Mesendoderm (in vitro differentiated cells): ENCODE data around the gene HEXIM1.

Source experiments
- DNase-seq: peaks from one replicate; pipeline ENCODE4 v3.0.0; 2013
- H2AK5ac ChIP-seq: 2 replicates; pipeline ENCODE4 v1.6.1; 2013; ENCODE audit warnings: low read length, inconsistent platforms
- H2BK120ac ChIP-seq: 2 replicates; pipeline ENCODE4 v1.6.1; 2013; ENCODE audit warnings: low read depth, mild to moderate bottlenecking, low read length, moderate library complexity, mixed read lengths
- H2BK15ac ChIP-seq: replicated peaks from 2 replicates; pipeline ENCODE4 v1.6.1; 2013; ENCODE audit warnings: low read depth, mild to moderate bottlenecking, moderate library complexity
- H2BK5ac ChIP-seq: 2 replicates; pipeline ENCODE4 v1.6.1; 2013; ENCODE audit warnings: low read length, inconsistent platforms
- H3K18ac ChIP-seq: 2 replicates; pipeline ENCODE4 v1.6.1; 2013; ENCODE audit warnings: mild to moderate bottlenecking, low read length, mixed read lengths
- H3K23ac ChIP-seq: one replicate; pipeline ENCODE4 v1.6.1; 2013; ENCODE audit warnings: low read length
- H3K27ac ChIP-seq: 2 replicates; pipeline ENCODE4 v1.5.1; 2013; ENCODE audit warnings: low read depth, mild to moderate bottlenecking, inconsistent platforms, low read length, moderate library complexity
- H3K27me3 ChIP-seq: 2 replicates; pipeline ENCODE4 v1.6.1; 2013; ENCODE audit warnings: low read length, control low read depth, mild to moderate bottlenecking, inconsistent platforms; ENCODE audit not compliant: insufficient read depth, poor library complexity
- H3K36me3 ChIP-seq: 2 replicates; pipeline ENCODE4 v1.6.1; 2013; ENCODE audit warnings: low read length, inconsistent platforms; ENCODE audit not compliant: control insufficient read depth, insufficient read depth
- H3K4ac ChIP-seq: one replicate; pipeline ENCODE4 v1.6.1; 2013; ENCODE audit warnings: low read depth, mild to moderate bottlenecking, low read length, moderate library complexity
- H3K4me1 ChIP-seq: 2 replicates; pipeline ENCODE4 v1.6.1; 2013; ENCODE audit warnings: low read depth, low read length, inconsistent platforms; ENCODE audit not compliant: control insufficient read depth
- H3K4me2 ChIP-seq: 2 replicates; pipeline ENCODE4 v1.6.1; 2013; ENCODE audit warnings: low read length
- H3K4me3 ChIP-seq: 2 replicates; pipeline ENCODE4 v1.5.1; 2013; ENCODE audit warnings: mild to moderate bottlenecking, low read length
- H3K56ac ChIP-seq: one replicate; pipeline ENCODE4 v1.6.1; 2013; ENCODE audit warnings: low read length
- H3K79me1 ChIP-seq: 2 replicates; pipeline ENCODE4 v1.6.1; 2013; ENCODE audit warnings: low read length, inconsistent platforms
- H3K79me2 ChIP-seq: 2 replicates; pipeline ENCODE4 v1.6.1; 2013; ENCODE audit warnings: mild to moderate bottlenecking, low read length; ENCODE audit not compliant: control insufficient read depth, insufficient read depth
- H3K9ac ChIP-seq: 2 replicates; pipeline ENCODE4 v1.6.1; 2013; ENCODE audit warnings: low read length, inconsistent platforms
- H4K5ac ChIP-seq: one replicate; pipeline ENCODE4 v1.6.1; 2013; ENCODE audit warnings: low read length
- H4K8ac ChIP-seq: one replicate; pipeline ENCODE4 v1.6.1; 2013; ENCODE audit warnings: low read depth, mild to moderate bottlenecking, control low read depth, low read length, moderate library complexity
- WGBS: extraction: QIAGEN DNeasy Blood & Tissue Kit; methylation state at CpG from one replicate; pipeline ENCODE4 v1.1.7; 2013; ENCODE audit warnings: low lambda C conversion rate, missing lambda C conversion rate; ENCODE audit not compliant: insufficient coverage; ENCODE audit errors: extremely low coverage; 5-methylcytosine and 5-hydroxymethylcytosine counted together

The HEXIM1 gene

GRCh38 chr17:45195424-45195823, 47.1 kb downstream of the HEXIM1 start:
- Histone ChIP-seq H3K79me2 (no peaks in the 10 kb centered on the region), H2AK5ac (no peak overlapping the region), H3K4me2 (no peak overlapping the region), H3K36me3 (no peaks in the 10 kb centered on the region), H2BK15ac (no peak overlapping the region), H2BK120ac (no peak overlapping the region), H3K18ac (no peak overlapping the region), H4K5ac (no peak overlapping the region), H3K27ac (no peak overlapping the region), H2BK5ac (no peak overlapping the region), H3K4me1 (no peaks in the 10 kb centered on the region), H3K27me3 (no peaks in the 10 kb centered on the region), H3K56ac (no peak overlapping the region), H3K23ac (no peak overlapping the region), H3K4me3 (no peak overlapping the region), H3K79me1 (no peaks in the 10 kb centered on the region), H3K9ac (no peak overlapping the region), H4K8ac (no peak overlapping the region), H3K4ac (no peak overlapping the region)
- no peak for DNase-seq

GRCh38 chr17:45197108-45197507, 48.8 kb downstream of the HEXIM1 start:
- H3K56ac ChIP-seq, result peak overlapping the region; percentile 90
- peak overlapping the region; percentile 38 for H3K27ac ChIP-seq
- DNase-seq, result no peak
- H3K79me1 ChIP-seq, result no peaks in the 10 kb centered on the region
- no peak overlapping the region for H2AK5ac ChIP-seq
- H3K4me2 ChIP-seq, result no peak overlapping the region
- H2BK5ac ChIP-seq, result no peak overlapping the region
- no peaks in the 10 kb centered on the region for H3K36me3 ChIP-seq
- no peak overlapping the region for H2BK15ac ChIP-seq
- H3K79me2 ChIP-seq, result no peaks in the 10 kb centered on the region
- no peak overlapping the region for H4K5ac ChIP-seq
- H3K23ac ChIP-seq, result no peak overlapping the region
- H3K4me3 ChIP-seq, result no peak overlapping the region
- peak overlapping the region; percentile 66 for H3K9ac ChIP-seq
- no peaks in the 10 kb centered on the region for H3K4me1 ChIP-seq
- peak overlapping the region; percentile 20 for H3K18ac ChIP-seq
- no peak overlapping the region for H4K8ac ChIP-seq
- peak overlapping the region; percentile 56 for H3K4ac ChIP-seq
- no peak overlapping the region for H2BK120ac ChIP-seq
- no peaks in the 10 kb centered on the region for H3K27me3 ChIP-seq
- WGBS, result no CpG with 5 or more reads among the region's 6 CpGs

GRCh38 chr17:45197555-45198334, 49.5 kb downstream of the HEXIM1 start:
- peak; percentile 96 for DNase-seq
- Histone ChIP-seq H2BK120ac (no peak overlapping the region), H3K79me1 (no peaks in the 10 kb centered on the region), H3K56ac (peak overlapping the region; percentile 90), H3K4me3 (no peak overlapping the region), H3K27ac (peak overlapping the region; percentile 38), H3K9ac (peak overlapping the region; percentile 66), H3K4me1 (no peaks in the 10 kb centered on the region), H2BK15ac (no peak overlapping the region), H3K4me2 (peak overlapping the region; percentile 12), H3K18ac (no peak overlapping the region), H3K79me2 (no peaks in the 10 kb centered on the region), H3K27me3 (no peaks in the 10 kb centered on the region), H2BK5ac (peak overlapping the region; percentile 52), H4K8ac (no peak overlapping the region), H2AK5ac (no peak overlapping the region), H3K36me3 (no peaks in the 10 kb centered on the region), H3K23ac (no peak overlapping the region), H4K5ac (peak overlapping the region; percentile 62), H3K4ac (no peak overlapping the region)
- whole genome bisulfite sequencing, result no CpG with 5 or more reads among the region's 16 CpGs

GRCh38 chr17:45200701-45201100, 52.4 kb downstream of the HEXIM1 start:
- no peaks in the 10 kb centered on the region for H3K4me1 ChIP-seq
- H3K23ac ChIP-seq, result no peak overlapping the region
- no peaks in the 10 kb centered on the region for H3K27me3 ChIP-seq
- no peak overlapping the region for H2BK120ac ChIP-seq
- DNase-seq, result peak; percentile 53
- no peak overlapping the region for H2BK5ac ChIP-seq
- H3K27ac ChIP-seq, result no peak overlapping the region
- no peak overlapping the region for H4K5ac ChIP-seq
- no peak overlapping the region for H3K18ac ChIP-seq
- no peak overlapping the region for H3K9ac ChIP-seq
- no peak overlapping the region for H2BK15ac ChIP-seq
- H3K4me2 ChIP-seq, result no peak overlapping the region
- H2AK5ac ChIP-seq, result no peak overlapping the region
- H4K8ac ChIP-seq, result no peak overlapping the region
- no CpG with 5 or more reads among the region's 9 CpGs for WGBS
- H3K79me1 ChIP-seq, result no peaks in the 10 kb centered on the region
- H3K79me2 ChIP-seq, result no peaks in the 10 kb centered on the region
- no peak overlapping the region for H3K4ac ChIP-seq
- no peak overlapping the region for H3K4me3 ChIP-seq
- no peaks in the 10 kb centered on the region for H3K36me3 ChIP-seq
- H3K56ac ChIP-seq, result no peak overlapping the region

GRCh38 chr17:45201457-45201856, 53.2 kb downstream of the HEXIM1 start:
- H3K79me1 ChIP-seq, result no peaks in the 10 kb centered on the region
- H4K8ac ChIP-seq, result no peak overlapping the region
- H2AK5ac ChIP-seq, result no peak overlapping the region
- no peaks in the 10 kb centered on the region for H3K4me1 ChIP-seq
- H3K18ac ChIP-seq, result no peak overlapping the region
- H2BK120ac ChIP-seq, result no peak overlapping the region
- no peak overlapping the region for H2BK15ac ChIP-seq
- no peak overlapping the region for H4K5ac ChIP-seq
- no peaks in the 10 kb centered on the region for H3K79me2 ChIP-seq
- no peak overlapping the region for H2BK5ac ChIP-seq
- H3K27me3 ChIP-seq, result no peaks in the 10 kb centered on the region
- no peak overlapping the region for H3K56ac ChIP-seq
- H3K36me3 ChIP-seq, result no peaks in the 10 kb centered on the region
- no peak overlapping the region for H3K4me2 ChIP-seq
- H3K23ac ChIP-seq, result no peak overlapping the region
- H3K27ac ChIP-seq, result no peak overlapping the region
- no peak overlapping the region for H3K9ac ChIP-seq
- H3K4me3 ChIP-seq, result no peak overlapping the region
- no peak for DNase-seq
- no peak overlapping the region for H3K4ac ChIP-seq
- WGBS, result no CpG with 5 or more reads among the region's 4 CpGs
